Smooth muscle cell (in vitro differentiated cells): ENCODE results near the gene AAK1. TPM values are rescaled to one million over a fixed set of nuclear protein-coding genes. Genes with fewer than 3 reads are reported as not detected.

ENCODE experiments used
- DNase-seq: peaks from one replicate; lab custom pipeline; 2025; ENCODE audit not compliant: unreplicated experiment; lab: John Stamatoyannopoulos, UW
- H2AFZ ChIP-seq: fragments of 200-600 bp; sonication (generic); 2 replicates; pipeline ENCODE4 v1.6.0; 2016; ENCODE audit warnings: antibody characterized with exemption, low read depth, mild to moderate bottlenecking
- H3F3A ChIP-seq: fragments of 200-600 bp; sonication (generic); 2 replicates; pipeline ENCODE4 v1.6.0; 2017; ENCODE audit warnings: antibody characterized with exemption, low read depth
- H3K27ac ChIP-seq: fragments of 200-600 bp; sonication (generic); 2 replicates; pipeline ENCODE4 v1.5.1; 2016; ENCODE audit warnings: low read depth, mild to moderate bottlenecking
- H3K27me3 ChIP-seq: fragments of 200-600 bp; sonication (generic); 2 replicates; pipeline ENCODE4 v1.6.1; 2016; ENCODE audit warnings: low read depth, mild to moderate bottlenecking
- H3K36me3 ChIP-seq: fragments of 200-600 bp; sonication (generic); 2 replicates; pipeline ENCODE4 v1.5.1; 2016; ENCODE audit warnings: low read depth
- H3K4me1 ChIP-seq: fragments of 200-600 bp; sonication (generic); 2 replicates; pipeline ENCODE4 v1.5.1; 2016; ENCODE audit warnings: low read depth
- H3K4me2 ChIP-seq: fragments of 200-600 bp; sonication (generic); 2 replicates; pipeline ENCODE4 v1.6.0; 2016; ENCODE audit warnings: mild to moderate bottlenecking
- H3K4me3 ChIP-seq: fragments of 200-600 bp; sonication (generic); 2 replicates; pipeline ENCODE4 v1.5.1; 2016; ENCODE audit warnings: mild to moderate bottlenecking
- H3K79me2 ChIP-seq: fragments of 200-600 bp; sonication (generic); 2 replicates; pipeline ENCODE4 v1.6.0; 2016; ENCODE audit warnings: low read depth, mild to moderate bottlenecking
- H3K9ac ChIP-seq: fragments of 200-600 bp; sonication (generic); 2 replicates; pipeline ENCODE4 v1.6.0; 2016; ENCODE audit warnings: low read depth
- H3K9me3 ChIP-seq: fragments of 200-600 bp; sonication (generic); replicated peaks from 2 replicates; pipeline ENCODE4 v1.5.1; 2016; ENCODE audit warnings: low read depth
- H4K20me1 ChIP-seq: fragments of 200-600 bp; sonication (generic); 2 replicates; pipeline ENCODE4 v1.6.0; 2016; ENCODE audit warnings: low read depth
- WGBS: methylation state at CpG from one replicate; pipeline ENCODE4 v1.1.7; 2016; ENCODE audit warnings: low lambda C conversion rate; 5-methylcytosine and 5-hydroxymethylcytosine counted together
- polyA plus RNA-seq: library from polyadenylated mRNA; unstranded; fragments of >200 nt; fragmentation: Nextera tagmentation; extraction: Ambion mirVana; gene quantifications from 2 replicates; pipeline ENCODE4 v1.2.1, GENCODE V29; 2016
- total RNA-seq: library from RNA; depleted of rRNA; stranded (reverse); fragments of >200 nt; gene quantifications from 2 replicates; pipeline ENCODE4 v1.2.3, GENCODE V29; 2014
- TF ChIP-seq, protein P1 (sequence below): fragments of 200-600 bp; sonication (generic); IDR thresholded peaks from 2 replicates; pipeline ENCODE4 v1.5.1; 2017; ENCODE audit warnings: borderline replicate concordance, mild to moderate bottlenecking, antibody characterized with exemption; ENCODE audit not compliant: insufficient read depth, poor library complexity, severe bottlenecking

AAK1 gene
- total and polyA plus RNA-seq, 2 experiments from 2014 or later, result 26.9 to 47.7 TPM

DNA sequence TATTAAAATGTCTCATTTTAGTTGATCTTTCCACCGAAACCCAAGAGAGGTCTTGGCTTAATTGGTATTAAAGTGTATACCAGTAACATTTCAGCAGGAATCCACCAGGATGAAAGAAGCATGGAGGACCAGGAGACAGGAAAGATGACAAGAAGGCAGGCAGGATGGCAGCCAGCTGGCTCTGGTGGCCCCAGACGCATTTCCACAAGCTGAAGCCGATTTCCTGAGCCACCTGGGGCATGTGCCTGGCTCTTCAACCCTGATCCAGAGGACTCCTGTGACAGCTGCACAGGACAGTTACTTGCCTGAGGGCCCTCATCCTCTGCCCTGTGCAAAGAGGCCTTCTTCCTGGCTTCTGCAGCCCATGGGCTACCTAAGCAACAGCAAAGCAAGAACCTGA, 149.4 kb downstream of the AAK1 start:
- no peak overlapping the region for H3K4me2 ChIP-seq
- no peaks in the 10 kb centered on the region for H3K79me2 ChIP-seq
- H3F3A ChIP-seq, result no peaks in the 10 kb centered on the region
- H3K4me1 ChIP-seq, result no peaks in the 10 kb centered on the region
- H3K9ac ChIP-seq, result no peak overlapping the region
- H3K27me3 ChIP-seq, result no peaks in the 10 kb centered on the region
- WGBS, result 97% methylated on average over 3 of the region's 3 CpGs
- no peak overlapping the region for H2AFZ ChIP-seq
- H3K9me3 ChIP-seq, result no peaks in the 10 kb centered on the region
- DNase-seq, result no peak
- H3K36me3 ChIP-seq, result no peaks in the 10 kb centered on the region
- no peak overlapping the region for H3K4me3 ChIP-seq
- no peaks in the 10 kb centered on the region for H4K20me1 ChIP-seq
- TF ChIP-seq, protein P1, sequence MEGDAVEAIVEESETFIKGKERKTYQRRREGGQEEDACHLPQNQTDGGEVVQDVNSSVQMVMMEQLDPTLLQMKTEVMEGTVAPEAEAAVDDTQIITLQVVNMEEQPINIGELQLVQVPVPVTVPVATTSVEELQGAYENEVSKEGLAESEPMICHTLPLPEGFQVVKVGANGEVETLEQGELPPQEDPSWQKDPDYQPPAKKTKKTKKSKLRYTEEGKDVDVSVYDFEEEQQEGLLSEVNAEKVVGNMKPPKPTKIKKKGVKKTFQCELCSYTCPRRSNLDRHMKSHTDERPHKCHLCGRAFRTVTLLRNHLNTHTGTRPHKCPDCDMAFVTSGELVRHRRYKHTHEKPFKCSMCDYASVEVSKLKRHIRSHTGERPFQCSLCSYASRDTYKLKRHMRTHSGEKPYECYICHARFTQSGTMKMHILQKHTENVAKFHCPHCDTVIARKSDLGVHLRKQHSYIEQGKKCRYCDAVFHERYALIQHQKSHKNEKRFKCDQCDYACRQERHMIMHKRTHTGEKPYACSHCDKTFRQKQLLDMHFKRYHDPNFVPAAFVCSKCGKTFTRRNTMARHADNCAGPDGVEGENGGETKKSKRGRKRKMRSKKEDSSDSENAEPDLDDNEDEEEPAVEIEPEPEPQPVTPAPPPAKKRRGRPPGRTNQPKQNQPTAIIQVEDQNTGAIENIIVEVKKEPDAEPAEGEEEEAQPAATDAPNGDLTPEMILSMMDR, result no peak
- no peak overlapping the region for H3K27ac ChIP-seq

DNA sequence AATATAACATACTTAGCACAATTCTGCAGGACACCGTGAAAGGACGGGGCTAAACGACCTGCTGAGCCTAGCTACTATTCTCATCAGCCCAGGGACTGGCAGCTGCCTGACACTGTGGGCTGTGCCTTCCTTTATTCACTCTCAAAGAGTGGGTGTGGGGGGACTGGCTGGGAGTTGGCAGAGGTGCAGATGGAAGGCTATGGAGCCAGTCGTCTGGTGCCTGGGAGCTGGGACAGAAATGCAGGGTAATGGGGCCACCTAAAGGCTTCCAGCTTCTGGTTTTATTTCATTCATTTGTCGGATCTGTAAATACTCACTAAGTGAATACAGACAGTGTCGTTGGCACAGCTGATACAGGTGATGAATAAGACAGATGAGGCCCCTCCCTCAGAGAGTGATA, 150.3 kb downstream of the AAK1 start:
- Histone ChIP-seq H3F3A (no peaks in the 10 kb centered on the region), H3K79me2 (no peaks in the 10 kb centered on the region), H3K9ac (no peak overlapping the region), H3K36me3 (no peaks in the 10 kb centered on the region), H3K9me3 (no peaks in the 10 kb centered on the region), H3K4me2 (no peak overlapping the region), H3K27ac (no peak overlapping the region), H3K4me1 (no peaks in the 10 kb centered on the region), H4K20me1 (no peaks in the 10 kb centered on the region), H3K27me3 (no peaks in the 10 kb centered on the region), H2AFZ (no peak overlapping the region), H3K4me3 (no peak overlapping the region)
- TF ChIP-seq, protein P1, result no peak
- no peak for DNase-seq
- 85% methylated on average over 6 of the region's 6 CpGs for WGBS

DNA sequence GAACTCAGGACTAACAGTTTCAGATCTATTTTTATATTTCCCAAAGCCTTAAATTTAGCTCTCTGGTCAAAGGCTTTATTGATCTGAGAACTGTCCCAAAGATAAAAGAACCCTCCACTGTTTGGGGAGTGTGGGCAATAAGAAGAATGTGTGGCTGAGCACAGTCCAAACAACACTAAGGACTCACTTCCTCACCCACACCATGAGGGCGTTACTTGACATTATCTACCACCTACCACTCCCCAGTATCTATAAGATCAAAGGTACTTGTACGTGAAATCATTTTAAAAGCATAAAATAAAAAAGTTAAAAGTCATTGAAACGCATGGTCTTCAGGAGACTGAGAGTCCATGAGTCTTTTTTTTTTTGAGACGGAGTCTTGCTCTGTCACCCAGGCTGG, 151.7 kb downstream of the AAK1 start:
- Histone ChIP-seq H3K79me2 (no peaks in the 10 kb centered on the region), H3K27ac (no peak overlapping the region), H3K9me3 (no peaks in the 10 kb centered on the region), H3K9ac (no peak overlapping the region), H4K20me1 (no peaks in the 10 kb centered on the region), H3K4me2 (no peak overlapping the region), H3K36me3 (peaks cover 3% of the 10 kb centered on the region), H2AFZ (no peak overlapping the region), H3F3A (no peaks in the 10 kb centered on the region), H3K4me1 (no peaks in the 10 kb centered on the region), H3K27me3 (no peaks in the 10 kb centered on the region), H3K4me3 (no peak overlapping the region)
- WGBS, result 62% methylated on average over 4 of the region's 4 CpGs
- no peak for DNase-seq
- TF ChIP-seq, protein P1, result no peak

DNA sequence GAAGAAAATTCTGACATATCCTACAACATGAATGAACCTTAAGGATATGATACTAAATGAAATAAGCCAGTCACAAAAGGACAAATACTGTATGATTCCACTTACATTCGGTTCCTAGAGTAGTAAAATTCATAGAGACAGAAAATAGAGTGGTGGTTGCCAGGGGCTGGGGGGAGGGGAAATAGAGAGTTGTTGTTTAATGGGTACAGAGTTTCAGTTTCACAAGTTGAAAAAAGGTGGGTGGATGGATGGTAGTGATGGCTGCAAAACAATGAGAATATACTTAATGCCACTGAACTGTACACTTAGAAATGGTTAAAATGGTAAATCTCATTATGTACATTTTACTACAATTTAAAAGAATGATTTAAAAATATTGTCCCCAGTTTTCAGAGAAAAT, 153.1 kb downstream of the AAK1 start:
- no peaks in the 10 kb centered on the region for H3K4me1 ChIP-seq
- H2AFZ ChIP-seq, result no peak overlapping the region
- H3K79me2 ChIP-seq, result no peaks in the 10 kb centered on the region
- no peak overlapping the region for H3K4me2 ChIP-seq
- DNase-seq, result no peak
- no peaks in the 10 kb centered on the region for H3K9me3 ChIP-seq
- WGBS, result 91% methylated on average over 1 of the region's 1 CpG
- H3K9ac ChIP-seq, result no peak overlapping the region
- TF ChIP-seq, protein P1, result no peak
- H3F3A ChIP-seq, result no peaks in the 10 kb centered on the region
- H3K4me3 ChIP-seq, result no peak overlapping the region
- H3K27ac ChIP-seq, result no peak overlapping the region
- no peaks in the 10 kb centered on the region for H4K20me1 ChIP-seq
- H3K36me3 ChIP-seq, result peaks cover 3% of the 10 kb centered on the region
- no peaks in the 10 kb centered on the region for H3K27me3 ChIP-seq
